A204.1 (cell line): ENCODE results near the gene GLYAT.

Source experiments
- FAIRE-seq: peaks from 2 replicates; lab custom pipeline; 2012; peaks lifted over from hg19 to GRCh38; lab: Jason Lieb, UNC

The GLYAT gene

DNA sequence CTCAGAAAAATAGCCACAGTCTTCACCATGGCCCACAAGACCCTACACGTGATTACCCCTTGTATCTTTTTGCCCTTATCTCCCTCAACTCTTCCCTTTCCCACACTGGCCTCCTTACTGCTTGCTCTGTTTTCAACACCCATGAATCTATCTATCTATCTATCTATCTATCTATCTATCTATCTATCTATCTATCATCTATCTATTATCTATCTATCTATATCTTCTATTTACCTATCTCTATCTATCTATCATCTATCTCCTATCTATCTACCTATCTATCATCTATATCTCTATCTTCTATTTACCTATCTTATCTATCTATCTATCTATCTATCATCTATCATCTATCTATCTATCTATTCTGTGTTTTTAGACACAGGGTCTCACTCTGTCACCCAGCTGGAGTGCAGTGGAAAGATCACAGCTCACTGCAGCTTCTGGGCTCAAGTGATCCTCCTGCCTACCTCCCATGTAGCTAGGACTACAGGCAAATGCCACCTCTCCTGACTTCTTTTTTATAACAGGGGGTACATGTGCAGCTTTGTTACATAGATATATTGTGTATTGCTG lies 55.1 kb downstream of the GLYAT start:
- no peak for FAIRE-seq

DNA sequence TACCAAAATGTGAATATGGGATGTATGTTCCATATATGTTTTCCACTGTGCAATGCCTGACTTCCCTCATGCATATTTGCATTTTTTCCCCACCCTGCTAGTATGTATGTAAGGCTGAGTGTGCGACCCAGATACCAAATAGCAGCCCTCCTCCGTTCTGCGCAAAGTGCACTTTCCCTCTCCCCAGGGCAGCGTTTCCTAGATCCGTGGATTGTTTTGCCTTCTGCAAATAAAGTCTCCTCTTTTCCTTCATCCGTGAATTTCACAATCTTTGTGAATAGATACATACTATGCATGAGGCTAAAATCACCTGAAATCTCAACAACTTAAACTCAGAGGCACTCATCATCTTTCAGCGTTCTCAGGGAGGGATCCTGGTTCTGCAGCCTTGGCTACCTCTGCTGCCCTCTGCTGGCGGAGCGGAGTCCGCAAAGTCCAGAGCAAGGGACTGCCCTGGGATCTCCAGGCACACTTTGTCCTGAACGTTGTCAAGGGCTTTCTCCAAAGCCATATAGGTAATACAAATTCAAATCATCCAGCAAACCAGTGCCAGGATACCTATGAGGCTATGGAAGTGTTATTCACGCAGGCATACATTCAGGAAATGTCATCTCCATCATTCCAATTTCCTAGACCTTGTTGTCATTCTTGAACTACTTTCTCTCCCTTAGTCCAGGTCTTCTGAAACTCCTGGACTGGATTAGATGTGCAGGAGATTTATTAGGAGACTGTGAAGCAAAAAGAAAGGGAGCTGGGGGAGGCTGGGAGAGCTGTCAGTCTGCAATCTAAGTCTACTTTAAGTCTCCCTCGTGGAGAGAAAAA lies 56.2 kb downstream of the GLYAT start:
- FAIRE-seq: no peak

DNA sequence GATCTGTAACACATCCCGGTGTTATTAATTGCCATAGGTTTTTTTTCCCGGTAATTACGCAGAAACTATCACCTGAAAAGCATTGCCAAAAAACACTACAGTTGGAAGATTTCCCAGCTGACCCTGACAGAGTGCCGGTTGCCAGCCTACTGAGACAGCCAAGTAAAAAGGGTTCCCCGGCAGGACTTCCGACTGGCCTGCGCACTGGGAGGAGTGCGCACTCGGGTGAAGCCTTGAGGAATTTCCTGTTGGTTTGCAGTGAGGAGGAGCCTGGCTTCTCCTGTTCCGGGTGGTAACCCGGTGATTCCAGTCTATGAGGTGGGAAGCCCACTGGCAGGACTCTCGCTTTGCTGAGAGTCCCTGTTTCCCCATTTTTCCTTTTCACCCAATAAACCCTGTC lies 57.1 kb downstream of the GLYAT start:
- no peak for FAIRE-seq

DNA sequence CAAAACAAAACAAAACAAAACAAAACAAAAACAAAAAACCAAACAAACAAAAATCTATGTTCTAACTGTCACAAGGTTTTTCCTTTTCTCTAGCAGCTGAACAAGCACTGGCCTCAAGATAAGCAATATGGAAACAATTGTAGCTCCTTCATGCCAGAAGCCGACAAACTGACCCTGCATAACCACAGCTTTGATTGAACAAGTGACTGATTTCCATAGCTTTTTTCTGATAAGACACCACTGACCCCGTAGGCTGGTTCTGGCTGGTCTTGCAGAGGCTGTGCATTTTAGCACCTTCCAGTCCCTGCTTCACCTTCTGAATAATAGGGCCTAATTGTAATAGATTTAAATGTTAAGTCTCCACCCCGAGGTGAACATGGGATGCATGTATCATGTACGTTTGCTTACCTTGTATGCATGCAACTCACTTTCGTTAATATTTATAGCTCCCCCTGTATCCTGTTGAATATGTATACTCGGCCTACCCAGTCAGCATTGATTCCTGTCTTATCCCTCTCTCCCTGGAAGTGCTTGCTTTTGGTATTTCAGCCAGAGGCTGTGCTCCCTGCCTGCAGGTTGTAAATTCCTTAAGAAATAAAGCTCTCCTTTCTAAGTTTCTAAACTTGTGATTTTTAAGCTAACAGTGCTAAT lies 59.6 kb downstream of the GLYAT start:
- no peak for FAIRE-seq

DNA sequence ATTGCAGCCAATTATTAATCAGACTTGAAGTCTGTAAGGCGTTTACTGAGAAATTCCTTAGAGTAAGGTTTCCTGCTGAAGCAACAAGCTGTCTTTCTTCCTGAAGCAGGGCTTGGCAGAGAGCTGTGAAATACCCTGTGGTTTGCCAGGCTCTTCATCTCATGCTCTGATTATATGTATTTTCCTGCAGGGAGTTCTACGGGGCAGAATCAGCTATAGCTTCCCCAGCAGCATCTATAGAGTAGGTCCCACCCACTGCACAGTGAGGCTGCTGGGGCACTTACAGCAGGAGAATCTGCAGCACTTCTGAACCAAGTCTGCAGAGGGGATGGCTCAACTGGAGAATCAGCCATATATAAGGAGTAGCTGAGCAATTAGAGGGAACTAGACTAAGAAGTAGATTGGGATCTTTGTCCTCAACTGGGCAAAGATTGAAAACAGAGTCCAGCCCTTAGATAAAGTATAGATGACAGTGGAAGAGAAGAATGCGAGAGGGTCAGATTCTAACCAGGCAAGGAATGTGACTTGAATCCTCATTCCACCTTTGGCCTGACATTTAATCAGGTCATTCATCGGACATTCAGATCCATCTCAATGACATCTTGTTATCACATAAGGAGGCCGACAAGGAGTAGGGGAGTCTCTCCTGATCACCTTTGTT lies 71.7 kb downstream of the GLYAT start:
- FAIRE-seq: no peak

DNA sequence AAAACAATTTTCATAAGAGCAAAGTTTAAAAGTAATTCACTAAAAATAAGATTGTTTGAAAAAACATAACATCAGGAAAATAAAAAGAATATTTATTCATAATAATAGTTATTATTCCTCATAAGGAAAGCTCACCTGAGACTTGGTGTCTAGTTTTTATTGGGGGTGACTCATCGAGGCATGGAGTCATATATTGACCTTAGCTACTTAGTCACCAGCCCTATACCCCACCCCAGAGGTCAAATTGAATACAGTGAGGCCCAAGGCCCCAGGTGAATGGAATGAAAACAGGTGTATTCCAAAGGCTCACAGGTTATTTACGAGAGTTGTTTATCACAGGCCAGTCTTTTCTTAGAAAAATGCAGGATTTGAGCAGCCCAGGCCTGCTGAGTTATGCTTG lies 72.3 kb downstream of the GLYAT start:
- FAIRE-seq: no peak
